Measurements from ENCODE around the gene ST6GALNAC3.
A peak's percentile ranks its signal among the peaks of the same experiment; 100 is the strongest.
"Not testable (repeated sequence)": the region's sequence is repeated elsewhere in the genome, so short reads cannot be mapped to it uniquely, and the experiment has no call there.

The ST6GALNAC3 gene

GRCh38 chr1:76340056-76340455, 265.5 kb downstream of the ST6GALNAC3 start:
- no peak for DNase-seq (ENCODE audit: low read depth)

GRCh38 chr1:76341816-76342215, 267.3 kb downstream of the ST6GALNAC3 start:
- not testable (repeated sequence) for DNase-seq (ENCODE audit: low read depth)

GRCh38 chr1:76343356-76343755, 268.8 kb downstream of the ST6GALNAC3 start:
- no peak for DNase-seq (ENCODE audit: low read depth)

GRCh38 chr1:76351655-76352054, 277.1 kb downstream of the ST6GALNAC3 start:
- no peak for DNase-seq (ENCODE audit: low read depth)

GRCh38 chr1:76352741-76353435, 278.3 kb downstream of the ST6GALNAC3 start:
- no peak for DNase-seq (ENCODE audit: low read depth)

GRCh38 chr1:76354236-76354635, 279.7 kb downstream of the ST6GALNAC3 start:
- DNase-seq (ENCODE audit: low read depth), result no peak

GRCh38 chr1:76366726-76367125, 292.2 kb downstream of the ST6GALNAC3 start:
- no peak for DNase-seq (ENCODE audit: low read depth)

GRCh38 chr1:76371941-76372340, 297.4 kb downstream of the ST6GALNAC3 start:
- DNase-seq (ENCODE audit: low read depth), result no peak

- no peak for DNase-seq (ENCODE audit: low read depth)
Observed at GRCh38 chr1:76374086-76374485, 299.5 kb downstream of the ST6GALNAC3 start.

- no peak for DNase-seq (ENCODE audit: low read depth)
Observed at GRCh38 chr1:76377247-76377646, 302.7 kb downstream of the ST6GALNAC3 start.

- DNase-seq (ENCODE audit: low read depth), result no peak
Observed at GRCh38 chr1:76379506-76379905, 305.0 kb downstream of the ST6GALNAC3 start.

GRCh38 chr1:76381450-76382097, 307.0 kb downstream of the ST6GALNAC3 start:
- no peak for DNase-seq (ENCODE audit: low read depth)

GRCh38 chr1:76388261-76388660, 313.7 kb downstream of the ST6GALNAC3 start:
- no peak for DNase-seq (ENCODE audit: low read depth)

GRCh38 chr1:76390456-76390855, 315.9 kb downstream of the ST6GALNAC3 start:
- DNase-seq (ENCODE audit: low read depth), result no peak

GRCh38 chr1:76395059-76395458, 320.5 kb downstream of the ST6GALNAC3 start:
- no peak for DNase-seq (ENCODE audit: low read depth)

- DNase-seq (ENCODE audit: low read depth), result no peak
Observed at GRCh38 chr1:76402128-76402527, 327.6 kb downstream of the ST6GALNAC3 start.

GRCh38 chr1:76408303-76408702, 333.8 kb downstream of the ST6GALNAC3 start:
- no peak for DNase-seq (ENCODE audit: low read depth)

GRCh38 chr1:76410499-76410898, 336.0 kb downstream of the ST6GALNAC3 start:
- no peak for DNase-seq (ENCODE audit: low read depth)

- DNase-seq (ENCODE audit: low read depth), result no peak
Observed at GRCh38 chr1:76418531-76418930, 344.0 kb downstream of the ST6GALNAC3 start.

GRCh38 chr1:76419603-76420002, 345.1 kb downstream of the ST6GALNAC3 start:
- DNase-seq (ENCODE audit: low read depth), result no peak

- DNase-seq (ENCODE audit: low read depth), result peak; percentile 58
Observed at GRCh38 chr1:76425201-76426145, 350.9 kb downstream of the ST6GALNAC3 start.

GRCh38 chr1:76426606-76427005, 352.1 kb downstream of the ST6GALNAC3 start:
- DNase-seq (ENCODE audit: low read depth), result no peak

- no peak for DNase-seq (ENCODE audit: low read depth)
Observed at GRCh38 chr1:76428028-76428427, 353.5 kb downstream of the ST6GALNAC3 start.
